H1 (cell line): ENCODE measurements around the gene NOSIP. TPM values are rescaled to one million over a fixed set of nuclear protein-coding genes. Genes with fewer than 3 reads are reported as not detected.

ENCODE experiments used
- CTCF ChIA-PET: fragments of 300-600 bp; sonication (Branson Sonifier 250); formaldehyde crosslinking; loops from one replicate; lab custom pipeline; 2021; ENCODE audit not compliant: partially characterized antibody; lab: Charles Lee
- POLR2A ChIA-PET: fragments of 300-600 bp; sonication (Branson Sonifier 250); formaldehyde crosslinking; loops from one replicate; lab custom pipeline; 2021; ENCODE audit warnings: inconsistent platforms; ENCODE audit not compliant: partially characterized antibody; lab: Charles Lee
- DNase-seq, 2 experiments: peaks; one replicate each; pipeline versions ENCODE4 v3.0.0 to v3.0.0-alpha.2; 2010 to 2022; ENCODE audit warnings: low spot score in 2 of 2, low read depth in 1 of 2, mixed read lengths in 1 of 2
- FAIRE-seq: peaks from 2 replicates; lab custom pipeline; 2011; peaks lifted over from hg19 to GRCh38; lab: Jason Lieb, UNC
- H2AFZ ChIP-seq: 2 replicates; pipeline ENCODE4 v1.8.1; 2012; ENCODE audit warnings: low read length, inconsistent platforms
- H2AK5ac ChIP-seq: 2 replicates; pipeline ENCODE4 v1.6.1; 2013; ENCODE audit warnings: low read depth, low read length
- H2BK120ac ChIP-seq: replicated peaks from 2 replicates; pipeline ENCODE3; 2013; ENCODE audit warnings: low read depth, low read length, inconsistent platforms
- H2BK12ac ChIP-seq: 2 replicates; pipeline ENCODE4 v1.6.1; 2013; ENCODE audit warnings: low read depth, low read length
- H2BK15ac ChIP-seq: 2 replicates; pipeline ENCODE4 v1.6.1; 2013; ENCODE audit warnings: low read length
- H2BK20ac ChIP-seq: 2 replicates; pipeline ENCODE4 v1.6.1; 2013; ENCODE audit warnings: low read length
- H2BK5ac ChIP-seq: 2 replicates; pipeline ENCODE4 v1.6.1; 2013; ENCODE audit warnings: low read depth, low read length
- H3K14ac ChIP-seq: 2 replicates; pipeline ENCODE4 v1.6.1; 2013; ENCODE audit warnings: inconsistent platforms; ENCODE audit not compliant: insufficient read length
- H3K18ac ChIP-seq: 2 replicates; pipeline ENCODE4 v1.6.1; 2013; ENCODE audit warnings: low read length; ENCODE audit errors: extremely low read depth
- H3K23ac ChIP-seq: 2 replicates; pipeline ENCODE4 v1.6.1; 2013; ENCODE audit warnings: inconsistent platforms; ENCODE audit not compliant: insufficient read length
- H3K23me2 ChIP-seq: 2 replicates; pipeline ENCODE4 v1.6.1; 2013; ENCODE audit warnings: low read depth, low read length
- H3K27ac ChIP-seq: 2 replicates; pipeline ENCODE4 v1.6.1; 2011; ENCODE audit warnings: low read depth, low read length, inconsistent platforms
- H3K27me3 ChIP-seq, 4 experiments: replicated peaks in 1 of 4; 1 replicate in 1 of 4; 2 replicates in 3 of 4; pipeline versions ENCODE4 v1.6.1 to v1.8.1; 2011 to 2013; ENCODE audit warnings: low read length in 3 of 4, mild to moderate bottlenecking in 3 of 4, inconsistent platforms in 2 of 4, mixed read lengths in 2 of 4, moderate library complexity in 1 of 4; ENCODE audit not compliant: control insufficient read depth in 3 of 4, insufficient read depth in 3 of 4; ENCODE audit errors: extremely low read depth in 1 of 4
- H3K36me3 ChIP-seq, 4 experiments: 2 replicates each; pipeline versions ENCODE4 v1.6.1 to v1.8.1; 2011 to 2013; ENCODE audit warnings: mild to moderate bottlenecking in 4 of 4, low read length in 3 of 4, moderate library complexity in 2 of 4, control low read depth in 1 of 4, inconsistent platforms in 1 of 4; ENCODE audit not compliant: insufficient read depth in 4 of 4, control insufficient read depth in 2 of 4
- H3K4ac ChIP-seq: replicated peaks from 2 replicates; pipeline ENCODE3; 2013; ENCODE audit warnings: low read length, low read depth, mixed read lengths, inconsistent platforms; ENCODE audit not compliant: insufficient read length
- H3K4me1 ChIP-seq, 4 experiments: replicated peaks in 1 of 4; 1 replicate in 1 of 4; 2 replicates in 3 of 4; pipeline versions ENCODE4 v1.6.1 to v1.8.1; 2011 to 2013; ENCODE audit warnings: low read length in 3 of 4, inconsistent platforms in 2 of 4, mixed read lengths in 1 of 4; ENCODE audit not compliant: insufficient read depth in 4 of 4, control insufficient read depth in 3 of 4
- H3K4me2 ChIP-seq, 2 experiments: 2 replicates each; pipeline versions ENCODE4 v1.6.1 to v1.8.1; 2011 to 2013; ENCODE audit warnings: low read depth in 2 of 2, low read length in 2 of 2, control low read depth in 1 of 2, inconsistent platforms in 1 of 2, mild to moderate bottlenecking in 1 of 2; ENCODE audit not compliant: insufficient read depth in 1 of 2
- H3K4me3 ChIP-seq, 4 experiments: fragments of 200-600, 300-600 bp in 1 of 4; sonication (generic), shearing (Covaris generic), sonication (Bioruptor Twin) in 1 of 4; 2 replicates each; pipeline versions ENCODE4 v1.5.1 to v1.8.1; 2011 to 2016; ENCODE audit warnings: low read length in 4 of 4, low read depth in 3 of 4, control low read depth in 2 of 4, inconsistent platforms in 2 of 4, mild to moderate bottlenecking in 2 of 4, mixed read lengths in 1 of 4, moderate library complexity in 1 of 4; ENCODE audit not compliant: insufficient read depth in 2 of 4; ENCODE audit errors: extremely low read depth in 1 of 4
- H3K56ac ChIP-seq: replicated peaks from 2 replicates; pipeline ENCODE3; 2013; ENCODE audit warnings: low read depth, mild to moderate bottlenecking, mixed read lengths, low read length, inconsistent platforms; ENCODE audit not compliant: insufficient read length
- H3K79me1 ChIP-seq: 2 replicates; pipeline ENCODE4 v1.6.1; 2013; ENCODE audit warnings: low read depth, low read length, control low read depth
- H3K79me2 ChIP-seq, 2 experiments: 2 replicates each; pipeline versions ENCODE4 v1.6.1 to v1.8.1; 2012 to 2013; ENCODE audit warnings: low read length in 2 of 2, mild to moderate bottlenecking in 2 of 2, inconsistent platforms in 1 of 2; ENCODE audit not compliant: insufficient read depth in 2 of 2, control insufficient read depth in 1 of 2
- H3K9ac ChIP-seq, 4 experiments: replicated peaks in 1 of 4; 1 replicate in 1 of 4; 2 replicates in 3 of 4; pipeline versions ENCODE4 v1.6.1 to v1.8.1; 2011 to 2013; ENCODE audit warnings: low read depth in 3 of 4, low read length in 3 of 4, control low read depth in 2 of 4, mild to moderate bottlenecking in 2 of 4, moderate library complexity in 2 of 4, inconsistent platforms in 1 of 4; ENCODE audit errors: extremely low read depth in 1 of 4
- H3K9me3 ChIP-seq, 2 experiments: 2 replicates each; pipeline versions ENCODE4 v1.6.1 to v1.8.1; 2012 to 2013; ENCODE audit warnings: mild to moderate bottlenecking in 2 of 2, moderate library complexity in 2 of 2, control low read depth in 1 of 2, inconsistent platforms in 1 of 2, low read depth in 1 of 2, low read length in 1 of 2, mixed read lengths in 1 of 2; ENCODE audit not compliant: insufficient read depth in 2 of 2
- H4K20me1 ChIP-seq, 2 experiments: replicated peaks in 1 of 2; 2 replicates each; pipeline versions ENCODE3 to v1.8.1; 2011 to 2013; ENCODE audit warnings: inconsistent platforms in 2 of 2, low read length in 2 of 2, mild to moderate bottlenecking in 1 of 2; ENCODE audit not compliant: insufficient read depth in 2 of 2, control insufficient read depth in 1 of 2
- H4K5ac ChIP-seq: 2 replicates; pipeline ENCODE4 v1.6.1; 2013; ENCODE audit warnings: low read length, low read depth, mixed read lengths, inconsistent platforms; ENCODE audit not compliant: insufficient read length
- H4K8ac ChIP-seq: 2 replicates; pipeline ENCODE4 v1.8.0; 2013; ENCODE audit warnings: mild to moderate bottlenecking, moderate library complexity, low read length, inconsistent platforms; ENCODE audit not compliant: insufficient read depth; ENCODE audit errors: extremely low read depth
- H4K91ac ChIP-seq: replicated peaks from 2 replicates; pipeline ENCODE3; 2013; ENCODE audit warnings: low read length, mixed read lengths, inconsistent platforms; ENCODE audit not compliant: insufficient read length
- BCL11A ChIP-seq, 2 experiments: IDR thresholded peaks; one replicate each; pipeline ENCODE4 v1.6.1; 2011; ENCODE audit warnings: low read depth in 2 of 2, low read length in 2 of 2, mild to moderate bottlenecking in 2 of 2
- BRCA1 ChIP-seq: IDR thresholded peaks from 2 replicates; pipeline ENCODE4 v1.6.1; 2012; ENCODE audit warnings: low read depth, low read length, improper control_type of control experiment
- CTBP2 ChIP-seq: IDR thresholded peaks from 2 replicates; pipeline ENCODE4 v1.7.0; 2011; ENCODE audit warnings: borderline replicate concordance, mild to moderate bottlenecking, moderate library complexity, mixed read lengths, low read length; ENCODE audit not compliant: insufficient read depth, insufficient read length
- E2F6 ChIP-seq: IDR thresholded peaks from 2 replicates; pipeline ENCODE4 v1.6.1; 2012; ENCODE audit warnings: inconsistent platforms
- GTF2F1 ChIP-seq: IDR thresholded peaks from 2 replicates; pipeline ENCODE4 v1.6.1; 2012; ENCODE audit warnings: low read depth, low read length, improper control_type of control experiment, borderline replicate concordance
- HDAC6 ChIP-seq: IDR thresholded peaks from one replicate; pipeline ENCODE4 v1.7.1; 2012; ENCODE audit warnings: low read depth, mild to moderate bottlenecking, inconsistent platforms, low read length, moderate library complexity
- JUND ChIP-seq: IDR thresholded peaks from 2 replicates; pipeline ENCODE4 v1.6.1; 2011; ENCODE audit warnings: mild to moderate bottlenecking, improper control_type of control experiment, low read length
- KDM1A ChIP-seq: fragments of 200-600, 300-600 bp; sonication (generic); IDR thresholded peaks from 2 replicates; pipeline ENCODE4 v1.7.1; 2016; ENCODE audit warnings: mild to moderate bottlenecking, low read length, borderline replicate concordance
- RNF2 ChIP-seq: fragments of 200-900, 300-1000 bp; sonication (generic); IDR thresholded peaks from 2 replicates; pipeline ENCODE4 v1.7.1; 2016; ENCODE audit warnings: borderline replicate concordance, low read depth, mild to moderate bottlenecking, antibody characterized with exemption, low read length; ENCODE audit not compliant: poor library complexity, severe bottlenecking; ENCODE audit errors: missing control alignments
- RXRA ChIP-seq: IDR thresholded peaks from 2 replicates; pipeline ENCODE4 v1.6.1; 2011; ENCODE audit warnings: low read depth, mild to moderate bottlenecking, low read length, moderate library complexity; ENCODE audit not compliant: insufficient read depth
- whole genome bisulfite sequencing, 2 experiments: shearing (Covaris generic) in 1 of 2; methylation state at CpG; one replicate each; pipeline versions ENCODE4 v1.1.6 to v1.1.7; 2013 to 2015; ENCODE audit warnings: low lambda C conversion rate in 2 of 2, mixed read lengths in 2 of 2, inconsistent platforms in 1 of 2, low coverage in 1 of 2, missing lambda C conversion rate in 1 of 2; ENCODE audit not compliant: insufficient replicate concordance in 2 of 2, insufficient coverage in 1 of 2, insufficient read length in 1 of 2; ENCODE audit errors: extremely low coverage in 1 of 2, missing lambda C conversion rate in 1 of 2; 5-methylcytosine and 5-hydroxymethylcytosine counted together
- polyA plus RNA-seq, 7 experiments: library from polyadenylated mRNA; depleted of rRNA in 3 of 7; stranded (reverse) in 5 of 7; unstranded in 2 of 7; fragments of >200 nt in 5 of 7; fragments of 200-250 nt in 2 of 7; gene quantifications; 1 replicate in 5 of 7; 2 replicates in 1 of 7; 4 replicates in 1 of 7; pipeline versions ENCODE4 v1.2.1 to v1.2.3, GENCODE V29; 2011 to 2013; ENCODE audit warnings: missing spikeins in 2 of 7, mixed read lengths in 2 of 7
- total RNA-seq: library from RNA; stranded (reverse); fragmentation: NEBNext Ultra II Directional; extraction: Animal tissue kit (Norgen Biotek cat#: 25700); gene quantifications from 2 replicates; pipeline ENCODE4 v1.2.1, GENCODE V29; 2021

Gene NOSIP
- total and polyA plus RNA-seq, 2 of the 8 experiments (the other 6 are each of a cell fraction or from before 2014, with no cell fraction given), result 85.1 to 192 TPM

GRCh38 chr19:49573009-49573408, 7.3 kb downstream of the NOSIP start:
- Histone ChIP-seq H2BK15ac (no peak overlapping the region), H3K27ac (no peak overlapping the region), H2AK5ac (no peak overlapping the region), H2BK120ac (no peak overlapping the region), H3K56ac (no peak overlapping the region), H2BK12ac (no peak overlapping the region), H3K27me3 (no peaks in the 10 kb centered on the region), H3K4me1 (peaks cover 2 to 5% (median 4%) of the 10 kb centered on the region in 4 experiments; a peak in 5 of 7 replicates), H3K23me2 (no peaks in the 10 kb centered on the region), H2BK5ac (no peak overlapping the region), H3K4me3 (no peak overlapping the region), H3K4ac (no peak overlapping the region), H3K79me1 (peaks cover 2% of the 10 kb centered on the region; the same call in 1 of the 2 replicates), H4K20me1 (peaks cover 8 to 10% of the 10 kb centered on the region in 2 experiments), H3K36me3 (peaks cover 0 to 8% (median 4%) of the 10 kb centered on the region in 4 experiments; a peak in 4 of 8 replicates), H3K4me2 (no peak overlapping the region), H2BK20ac (no peak overlapping the region), H4K5ac (no peak overlapping the region), H2AFZ (no peak overlapping the region), H3K9me3 (no peaks in the 10 kb centered on the region), H3K23ac (no peak overlapping the region), H4K91ac (no peak overlapping the region), H3K9ac (no peak overlapping the region), H3K79me2 (peaks cover 0 to 41% of the 10 kb centered on the region in 2 experiments; a peak in 3 of 4 replicates), H4K8ac (no peak overlapping the region; the same call in 1 of the 2 replicates), H3K14ac (no peak overlapping the region), H3K18ac (no peak overlapping the region)
- WGBS, 2 experiments, result 87% methylated on average over 7 of the region's 7 CpGs; no CpG with 5 or more reads in 1 of the 2 experiments
- CTCF ChIA-PET, result interaction anchor here (0.6 to 8.1 kb wide), 6 partner anchors 19 to 94 kb away, joined by 3 to 240 read pairs (median 6); no protein-coding TSS in a partner anchor
- FAIRE-seq, result no peak
- DNase-seq, result no peak
- POLR2A ChIA-PET, result interaction anchor here (1.7 to 4.8 kb wide), 3 partner anchors 12 to 78 kb away, joined by 5 to 22 read pairs (median 16); partner anchors contain the start of gene RPS11
- no peak for TF ChIP-seq HDAC6
- TF ChIP-seq RNF2, result no peak
- TF ChIP-seq GTF2F1, result no peak
- TF ChIP-seq JUND, result no peak
- TF ChIP-seq CTBP2, result no peak
- TF ChIP-seq KDM1A, result no peak
- no peak for TF ChIP-seq BRCA1
- no peak for TF ChIP-seq BCL11A (IDR thresholded peaks at IDR 0.05; ENCODE audit: low read depth in 2 of 2, low read length in 2 of 2)
- no peak for TF ChIP-seq E2F6
- no peak for TF ChIP-seq RXRA
